Rectal smooth muscle tissue (tissue), 1 donor: ENCODE data around the gene NEAT1.
A peak's percentile ranks its signal among the peaks of the same experiment; 100 is the strongest.
"Not testable (repeated sequence)": the region's sequence is repeated elsewhere in the genome, so short reads cannot be mapped to it uniquely, and the experiment has no call there.

Experiments
- H3K27ac ChIP-seq: one replicate; pipeline ENCODE4 v1.7.0; 2013; ENCODE audit warnings: low read depth, low read length, inconsistent platforms
- H3K27me3 ChIP-seq: one replicate; pipeline ENCODE4 v1.7.0; 2013; ENCODE audit warnings: low read length; ENCODE audit not compliant: control insufficient read depth, insufficient read depth
- H3K36me3 ChIP-seq: one replicate; pipeline ENCODE4 v1.7.0; 2013; ENCODE audit warnings: low read length; ENCODE audit not compliant: control insufficient read depth, insufficient read depth
- H3K4me1 ChIP-seq: one replicate; pipeline ENCODE4 v1.7.0; 2013; ENCODE audit warnings: low read length; ENCODE audit not compliant: control insufficient read depth, insufficient read depth
- H3K4me3 ChIP-seq: one replicate; pipeline ENCODE4 v1.7.0; 2013; ENCODE audit warnings: low read length
- H3K9ac ChIP-seq: one replicate; pipeline ENCODE4 v1.7.0; 2013; ENCODE audit warnings: low read length

NEAT1 gene

GRCh38 chr11:65472588-65473277, 50.1 kb downstream of the NEAT1 start:
- H3K4me1 ChIP-seq = peaks cover 16% of the 10 kb centered on the region
- H3K9ac ChIP-seq, H3K36me3 ChIP-seq, H3K4me3 ChIP-seq, H3K27me3 ChIP-seq: not testable (repeated sequence)
- H3K27ac ChIP-seq = peak overlapping the region; percentile 98

DNA sequence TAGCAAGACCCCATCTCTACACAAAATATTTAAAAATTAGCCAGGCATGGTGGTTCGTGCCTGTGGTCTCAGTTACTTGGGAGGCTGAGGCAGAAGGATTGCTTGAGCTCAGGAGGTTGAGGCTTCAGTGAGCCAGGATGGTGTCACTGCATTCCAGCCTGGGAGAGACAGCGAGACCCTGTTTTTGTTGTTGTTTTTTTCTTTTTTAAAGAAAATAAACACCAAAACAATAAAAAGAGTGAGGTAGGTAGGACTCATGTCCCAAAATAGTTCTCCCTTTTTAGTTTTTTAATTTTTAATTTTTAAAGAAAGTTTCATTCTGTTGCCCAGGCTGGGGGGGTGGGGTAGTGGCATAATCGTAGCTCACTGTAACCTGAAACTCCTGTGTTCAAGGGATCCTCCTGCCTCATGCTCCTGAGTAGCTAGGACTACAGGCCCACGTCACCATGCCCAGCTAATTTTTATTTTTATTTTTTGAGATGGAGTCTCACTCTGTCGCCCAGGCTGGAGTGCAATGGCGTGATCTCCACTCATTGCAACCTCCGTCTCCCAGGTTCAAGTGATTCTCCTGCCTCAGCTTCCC, 50.8 kb downstream of the NEAT1 start:
- peaks cover 22% of the 10 kb centered on the region for H3K4me1 ChIP-seq
- H3K27ac ChIP-seq = peak overlapping the region; percentile 98
- no peaks in the 10 kb centered on the region for H3K36me3 ChIP-seq
- no peak overlapping the region for H3K4me3 ChIP-seq
- H3K9ac ChIP-seq = no peak overlapping the region
- H3K27me3 ChIP-seq = no peaks in the 10 kb centered on the region

DNA sequence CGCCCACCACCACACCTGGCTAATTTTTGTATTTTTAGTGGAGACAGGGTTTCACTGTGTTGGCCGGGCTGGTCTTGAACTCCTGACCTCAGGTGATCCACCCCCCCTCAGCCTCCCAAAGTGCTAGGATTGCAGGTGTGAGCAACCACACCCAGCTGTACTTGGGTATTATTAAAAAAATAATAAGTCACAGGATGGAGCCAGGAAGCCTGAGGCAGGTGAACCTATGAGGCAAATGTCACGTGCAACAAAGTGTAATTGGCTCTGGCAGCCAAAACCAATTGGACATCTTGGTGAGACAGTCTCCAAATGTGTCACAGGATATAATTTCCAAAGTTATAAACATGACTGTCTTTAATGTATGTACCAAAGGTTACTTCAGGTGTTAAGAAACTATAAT, 52.3 kb downstream of the NEAT1 start:
- Histone ChIP-seq H3K27me3 (no peaks in the 10 kb centered on the region), H3K27ac (no peak overlapping the region), H3K4me1 (peaks cover 34% of the 10 kb centered on the region), H3K36me3 (no peaks in the 10 kb centered on the region), H3K9ac (no peak overlapping the region), H3K4me3 (no peak overlapping the region)

- peaks cover 30% of the 10 kb centered on the region for H3K4me1 ChIP-seq
- H3K27me3 ChIP-seq = no peaks in the 10 kb centered on the region
- H3K36me3 ChIP-seq = no peaks in the 10 kb centered on the region
- H3K27ac ChIP-seq = peak overlapping the region; percentile 100
- H3K4me3 ChIP-seq = peak overlapping the region; percentile 83
- H3K9ac ChIP-seq = peak overlapping the region; percentile 92
These were observed 54.1 kb downstream of the NEAT1 start for GRCh38 chr11:65476632-65477148.

- peak overlapping the region; percentile 100 for H3K27ac ChIP-seq
- no peaks in the 10 kb centered on the region for H3K27me3 ChIP-seq
- peaks cover 27% of the 10 kb centered on the region for H3K4me1 ChIP-seq
- no peaks in the 10 kb centered on the region for H3K36me3 ChIP-seq
- H3K4me3 ChIP-seq = peak overlapping the region; percentile 83
- H3K9ac ChIP-seq = peak overlapping the region; percentile 97
These were observed 54.8 kb downstream of the NEAT1 start for GRCh38 chr11:65477149-65477965.

DNA sequence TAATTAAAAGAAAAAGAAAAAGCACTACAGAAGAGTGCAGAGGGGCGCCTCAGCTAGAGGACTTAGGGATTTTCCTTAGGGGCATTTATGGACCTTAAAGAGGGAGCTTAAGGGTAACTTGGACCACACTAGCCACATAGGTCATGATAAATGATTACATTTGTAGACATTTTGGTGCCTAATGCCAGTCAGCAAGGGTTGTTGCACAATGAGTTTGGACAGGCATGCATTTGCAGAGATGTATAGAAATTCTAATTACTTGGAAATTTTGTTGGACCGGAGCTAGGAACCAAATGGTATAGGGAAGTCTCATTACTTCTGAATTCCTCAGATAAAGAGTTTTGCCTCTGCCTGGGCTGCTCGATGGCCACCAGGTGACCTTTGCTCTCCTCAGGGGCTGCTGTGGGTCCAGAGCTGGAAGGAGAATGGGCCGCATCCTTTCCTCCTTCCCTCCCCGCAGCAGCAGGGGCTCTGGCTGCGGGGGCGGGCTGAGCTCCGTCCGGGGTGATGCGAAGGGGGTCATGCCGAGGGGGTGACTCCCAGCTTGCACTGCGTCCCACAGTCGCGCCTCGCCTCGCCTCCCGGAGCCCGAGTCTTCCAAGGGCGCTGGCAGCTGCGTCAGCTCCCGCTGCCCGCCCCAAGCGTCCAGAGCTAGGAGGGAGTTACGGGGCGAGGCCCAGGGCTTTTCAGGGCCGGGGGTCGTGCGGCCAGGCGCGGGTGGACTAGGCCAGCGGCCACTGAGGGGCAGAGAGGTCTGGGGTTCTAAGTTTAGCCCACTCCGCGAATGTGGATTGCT, 56.0 kb downstream of the NEAT1 start:
- Histone ChIP-seq H3K4me3 (peak overlapping the region; percentile 52), H3K36me3 (no peaks in the 10 kb centered on the region), H3K9ac (peak overlapping the region; percentile 42), H3K27ac (peak overlapping the region; percentile 100), H3K4me1 (peaks cover 27% of the 10 kb centered on the region), H3K27me3 (no peaks in the 10 kb centered on the region)

- peak overlapping the region; percentile 42 for H3K9ac ChIP-seq
- H3K27ac ChIP-seq = peak overlapping the region; percentile 100
- peaks cover 27% of the 10 kb centered on the region for H3K4me1 ChIP-seq
- no peaks in the 10 kb centered on the region for H3K27me3 ChIP-seq
- peak overlapping the region; percentile 52 for H3K4me3 ChIP-seq
- H3K36me3 ChIP-seq = no peaks in the 10 kb centered on the region
These were observed 56.9 kb downstream of the NEAT1 start for GRCh38 chr11:65479184-65480145.

- Histone ChIP-seq H3K4me1 (peaks cover 40% of the 10 kb centered on the region), H3K27ac (peak overlapping the region; percentile 83), H3K9ac (no peak overlapping the region)
These were observed 59.8 kb downstream of the NEAT1 start for GRCh38 chr11:65482306-65482850.

DNA sequence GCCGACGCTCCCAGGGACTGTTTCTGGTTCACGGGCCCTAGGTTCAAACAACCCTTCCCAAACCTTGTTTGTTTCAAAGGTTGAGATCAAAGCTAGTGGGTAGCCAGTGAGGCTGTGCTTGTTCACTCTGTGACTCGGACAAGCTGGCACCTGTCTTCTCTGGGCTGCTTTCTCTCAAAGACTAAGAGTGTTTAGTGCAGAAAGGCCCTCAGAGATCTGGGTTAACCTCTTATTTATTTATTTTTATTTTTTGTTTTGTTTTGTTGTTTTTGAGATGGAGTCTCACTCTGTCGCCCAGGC, 63.3 kb downstream of the NEAT1 start:
- Histone ChIP-seq H3K4me3 (no peak overlapping the region), H3K9ac (no peak overlapping the region), H3K27ac (peak overlapping the region; percentile 98), H3K36me3 (no peaks in the 10 kb centered on the region), H3K4me1 (peaks cover 50% of the 10 kb centered on the region), H3K27me3 (no peaks in the 10 kb centered on the region)

More at GRCh38 chr11:65482306-65482850, 59.8 kb downstream of the NEAT1 start:
- no peaks in the 10 kb centered on the region for H3K27me3 ChIP-seq
- no peak overlapping the region for H3K4me3 ChIP-seq
- H3K36me3 ChIP-seq = no peaks in the 10 kb centered on the region

- Histone ChIP-seq H3K4me3 (no peak overlapping the region), H3K9ac (no peak overlapping the region), H3K27ac (peak overlapping the region; percentile 98), H3K36me3 (no peaks in the 10 kb centered on the region), H3K27me3 (no peaks in the 10 kb centered on the region), H3K4me1 (peaks cover 59% of the 10 kb centered on the region)
These were observed 64.2 kb downstream of the NEAT1 start for GRCh38 chr11:65486570-65487466.
